ENCODE data around the gene TBX3. TPM values are rescaled to one million over a fixed set of nuclear protein-coding genes. Genes with fewer than 3 reads are reported as not detected.
"Not testable (repeated sequence)": the region's sequence is repeated elsewhere in the genome, so short reads cannot be mapped to it uniquely, and the experiment has no call there.

TBX3 gene
- 10 to 100 TPM in 2 of 3 donors, 1 to 10 TPM in 1; 1.9 to 18.1 (median 10.3) TPM for polyA plus RNA-seq

GRCh38 chr12:114684098-114684869 is at the start of gene TBX3:
Gene TBX3, minus strand, starts transcription at chr12:114684175. Its CDS starts 975 bp downstream, at chr12:114683200.
- 0 to 1% (median 1%) methylated on average over 50 to 75 of the region's 76 CpGs for WGBS, 3 donors

GRCh38 chr12:114732426-114733030 is 48.6 kb upstream of the TBX3 start:
- WGBS, 3 donors, result 46 to 55% (median 54%) methylated on average over 4 of the region's 4 CpGs
- no peak overlapping the region for H3K27ac ChIP-seq (ENCODE audit: low read depth, low read length)

More at GRCh38 chr12:114684098-114684869, at the start of gene TBX3:
- H3K27ac ChIP-seq (ENCODE audit: low read depth, low read length), result no peak within 1 kb of the TSS

DNA sequence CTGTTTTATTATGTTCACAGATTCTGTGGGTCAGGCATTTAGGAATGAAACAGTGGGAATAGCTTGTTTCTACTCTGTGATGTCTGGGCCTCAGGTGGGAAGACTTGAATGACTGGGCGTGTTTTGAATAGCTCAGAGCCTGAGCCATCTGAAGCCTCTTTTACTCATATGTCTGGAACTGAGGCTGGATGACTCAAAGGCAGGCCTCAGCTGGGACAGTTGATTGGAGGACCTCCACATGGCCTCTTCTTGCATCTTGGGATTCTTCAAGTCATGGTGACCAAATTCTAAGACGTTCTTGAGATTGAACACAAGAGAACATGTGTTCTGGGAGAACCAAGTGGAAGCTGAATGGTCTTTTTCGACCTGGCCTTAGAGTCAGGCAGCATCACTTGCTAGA is 45.8 kb upstream of the TBX3 start:
- 61 to 81% (median 76%) methylated on average over 3 of the region's 3 CpGs for WGBS, 3 donors
- no peak overlapping the region for H3K27ac ChIP-seq (ENCODE audit: low read depth, low read length)

- no peak overlapping the region for H3K27ac ChIP-seq (ENCODE audit: low read depth, low read length)
- 39 to 84% (median 83%) methylated on average over 7 of the region's 7 CpGs for WGBS, 3 donors
Observed at GRCh38 chr12:114726092-114726710, 42.2 kb upstream of the TBX3 start.

DNA sequence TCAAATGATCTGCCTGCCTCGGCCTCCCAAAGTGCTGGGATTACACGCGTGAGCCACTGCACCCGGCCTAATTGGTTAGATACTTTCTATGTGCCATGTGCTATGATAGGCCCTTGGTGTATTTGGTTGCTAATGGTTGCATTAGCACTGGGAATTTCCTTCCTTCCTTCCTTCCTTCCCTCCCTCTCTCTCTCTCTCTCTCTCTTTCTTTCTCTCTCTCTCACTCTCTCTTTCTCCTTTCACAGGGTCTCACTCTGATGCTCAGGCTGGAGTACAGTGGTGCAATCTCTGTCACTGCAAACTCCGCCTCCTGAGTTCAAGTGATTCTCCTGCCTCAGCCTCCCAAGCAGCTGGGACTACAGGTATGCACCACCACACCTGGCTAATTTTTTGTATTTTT is 38.2 kb upstream of the TBX3 start:
- 89 to 100% (median 96%) methylated on average over 5 of the region's 5 CpGs for WGBS, 3 donors
- H3K27ac ChIP-seq (ENCODE audit: low read depth, low read length), result not testable (repeated sequence)

GRCh38 chr12:114721266-114721665 is 37.3 kb upstream of the TBX3 start:
- WGBS, 3 donors, result 60 to 77% (median 71%) methylated on average over 7 of the region's 7 CpGs
- no peak overlapping the region for H3K27ac ChIP-seq (ENCODE audit: low read depth, low read length)

DNA sequence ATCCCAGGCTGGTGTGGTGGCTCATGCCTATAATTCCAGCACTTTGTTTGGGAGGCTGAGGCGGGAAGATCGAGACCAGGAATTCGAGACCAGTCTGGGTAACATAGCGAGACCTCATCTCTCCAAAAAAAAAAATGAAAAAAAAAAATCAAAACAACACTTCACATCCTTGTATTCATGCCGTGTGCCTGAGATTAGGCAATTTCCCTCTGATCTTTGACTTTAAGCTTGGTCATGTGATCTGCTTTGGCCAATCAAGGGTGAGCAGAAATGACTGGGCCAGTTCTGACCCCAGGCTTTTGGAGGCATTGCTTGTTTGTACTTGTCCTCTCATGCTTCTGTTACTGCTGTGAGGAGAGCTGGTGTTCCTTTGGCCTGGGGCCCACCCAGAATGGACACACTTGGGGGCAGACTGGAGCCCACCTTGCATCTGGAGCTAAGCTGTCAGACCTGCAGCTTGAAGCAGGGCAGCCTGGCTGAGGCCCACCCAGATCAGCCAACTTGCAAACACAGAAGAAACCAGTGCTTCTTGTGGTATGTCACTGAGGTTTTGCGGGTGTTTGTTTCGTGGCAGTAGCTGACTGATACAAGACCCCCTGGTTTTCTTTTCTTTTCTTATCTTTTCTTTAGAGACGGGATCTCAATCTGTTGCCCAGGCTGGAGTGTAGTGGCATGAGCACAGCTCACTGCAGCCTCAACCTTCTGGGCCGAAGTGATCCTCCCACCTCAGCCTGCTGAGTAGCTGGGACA is 29.7 kb upstream of the TBX3 start:
- 88 to 91% (median 90%) methylated on average over 9 of the region's 9 CpGs for WGBS, 3 donors
- H3K27ac ChIP-seq (ENCODE audit: low read depth, low read length), result no peak overlapping the region

- WGBS, 3 donors, result 13 to 46% (median 39%) methylated on average over 4 of the region's 4 CpGs
- H3K27ac ChIP-seq (ENCODE audit: low read depth, low read length), result no peak overlapping the region
Observed at GRCh38 chr12:114711689-114712152, 27.7 kb upstream of the TBX3 start.

DNA sequence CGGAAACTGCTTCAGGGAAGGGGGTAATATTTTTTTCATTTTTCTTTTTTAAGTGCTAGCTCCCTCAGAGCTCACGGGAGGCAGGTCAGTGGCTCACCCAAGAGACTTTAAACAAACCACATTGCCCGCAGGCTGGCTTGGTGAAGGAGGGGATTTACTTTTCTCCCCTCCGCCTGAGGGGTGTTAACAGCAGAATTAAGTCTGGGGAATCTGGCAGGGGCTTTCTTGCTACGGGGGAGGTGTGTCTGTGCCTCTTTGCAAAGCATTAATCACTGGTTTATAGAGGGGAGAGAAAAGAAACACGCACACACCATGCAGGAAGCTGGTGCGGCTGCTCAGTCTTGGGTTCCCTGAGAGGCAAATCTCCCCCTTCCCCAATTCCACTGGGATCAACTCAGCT is 26.2 kb upstream of the TBX3 start:
- 22 to 28% (median 26%) methylated on average over 7 of the region's 7 CpGs for WGBS, 3 donors
- H3K27ac ChIP-seq (ENCODE audit: low read depth, low read length), result no peak overlapping the region

DNA sequence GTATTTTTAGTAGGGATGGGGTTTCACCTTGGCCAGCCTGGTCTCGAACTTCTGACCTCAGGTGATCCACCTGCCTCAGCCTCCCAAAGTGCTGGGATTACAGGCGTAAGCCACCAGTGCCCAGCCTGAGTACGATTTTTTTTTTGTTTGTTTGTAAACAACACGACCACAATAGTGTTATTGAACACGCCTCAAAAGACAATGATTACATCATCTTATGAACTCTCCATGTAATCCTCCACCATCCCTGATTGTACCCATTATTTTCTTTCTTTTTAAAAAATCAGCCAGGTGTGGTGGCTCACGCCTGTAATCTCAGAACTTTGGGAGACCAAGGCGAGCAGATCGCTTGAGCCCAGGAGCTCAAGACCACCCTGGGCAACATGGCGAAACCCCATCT is 25.1 kb upstream of the TBX3 start:
- WGBS, 3 donors, result 80 to 92% (median 84%) methylated on average over 9 of the region's 9 CpGs
- H3K27ac ChIP-seq (ENCODE audit: low read depth, low read length), result no peak overlapping the region

DNA sequence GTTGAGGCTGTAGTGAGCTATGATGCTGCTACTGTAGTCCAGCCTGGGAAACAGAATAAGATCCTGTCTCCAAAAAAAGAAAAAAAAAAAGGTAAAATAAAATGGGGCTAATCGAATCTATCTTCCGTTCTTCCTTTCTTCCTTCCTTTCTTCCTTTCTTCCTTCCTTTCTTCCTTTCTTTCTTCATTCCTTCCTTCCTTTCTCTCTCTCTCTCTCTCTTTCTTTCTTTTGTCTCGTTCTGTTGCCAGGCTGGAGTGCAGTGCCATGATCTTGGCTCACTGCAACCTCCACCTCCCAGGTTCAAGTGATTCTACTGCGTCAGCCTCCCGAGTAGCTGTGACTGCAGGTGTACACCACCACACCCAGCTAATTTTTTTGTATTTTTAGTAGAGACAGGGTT is 24.6 kb upstream of the TBX3 start:
- 85 to 89% (median 87%) methylated on average over 5 of the region's 5 CpGs for WGBS, 3 donors
- not testable (repeated sequence) for H3K27ac ChIP-seq (ENCODE audit: low read depth, low read length)

DNA sequence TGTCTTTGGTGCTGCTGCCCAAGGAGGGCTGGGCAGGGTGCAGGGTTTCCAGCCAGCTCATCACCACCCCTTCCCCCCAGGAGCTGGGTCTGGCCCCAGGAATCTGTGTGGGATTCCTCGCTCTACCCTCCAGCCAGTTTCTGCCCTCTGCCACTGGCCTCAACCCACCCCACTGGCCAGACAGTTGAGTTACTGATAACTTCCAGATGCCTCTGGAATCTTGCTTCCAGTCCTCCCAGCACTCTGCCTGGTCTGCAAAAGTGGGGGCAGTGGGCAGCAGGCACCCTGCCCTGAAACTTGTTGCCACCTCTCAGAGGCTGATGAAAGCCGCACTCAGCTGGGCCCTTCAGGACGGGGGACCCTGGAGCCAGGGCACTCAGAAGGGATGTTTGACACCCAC is 20.1 kb upstream of the TBX3 start:
- no peak overlapping the region for H3K27ac ChIP-seq (ENCODE audit: low read depth, low read length)

DNA sequence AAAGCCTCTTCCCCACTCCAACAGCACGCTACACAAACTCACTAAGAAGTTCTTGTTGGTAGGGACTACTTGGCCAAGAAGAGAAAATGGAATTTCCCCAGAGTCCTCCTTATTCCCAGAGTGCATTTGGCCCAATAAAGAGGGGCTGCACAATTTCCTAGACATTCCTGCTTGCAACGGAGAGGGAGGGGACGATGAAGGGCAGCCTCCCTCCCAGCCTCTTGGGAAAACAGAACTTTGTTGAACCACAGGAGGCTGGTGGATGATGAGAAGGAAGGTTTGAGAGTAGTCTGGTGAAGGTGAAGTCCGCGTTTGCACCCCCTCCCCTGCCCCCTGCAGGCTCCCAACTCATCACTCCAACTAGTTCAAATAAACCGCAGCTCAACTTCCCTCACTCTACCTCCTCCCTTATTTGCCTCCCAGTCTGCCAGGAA is 19.1 kb upstream of the TBX3 start:
- 1 to 11% (median 9%) methylated on average over 6 of the region's 6 CpGs for WGBS, 3 donors
- H3K27ac ChIP-seq (ENCODE audit: low read depth, low read length), result no peak overlapping the region

More for the DNA sequence above, 20.1 kb upstream of the TBX3 start:
- WGBS, 3 donors, result 68 to 89% (median 79%) methylated on average over 3 of the region's 3 CpGs

DNA sequence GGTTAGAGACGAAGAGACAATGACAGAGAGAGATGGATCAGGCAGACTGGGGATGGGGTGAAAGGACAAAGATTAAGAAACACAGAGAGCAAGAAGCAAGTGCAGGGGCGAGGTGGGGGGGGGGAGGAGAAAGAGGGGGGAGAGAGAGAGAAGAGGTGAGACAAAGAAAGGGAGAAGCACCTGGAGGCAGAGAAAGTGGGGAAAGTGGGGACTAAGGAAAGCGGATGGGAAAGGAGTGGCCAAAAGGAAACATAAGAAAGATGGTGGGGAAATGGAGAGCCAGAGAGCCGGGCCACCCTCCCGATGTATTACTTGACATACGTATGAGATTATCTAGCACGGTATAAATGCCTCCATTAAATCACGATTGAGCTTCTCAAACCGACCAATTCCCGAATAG is 18.5 kb upstream of the TBX3 start:
- no peak overlapping the region for H3K27ac ChIP-seq (ENCODE audit: low read depth, low read length)
- WGBS, 3 donors, result 8 to 18% (median 14%) methylated on average over 10 of the region's 10 CpGs

DNA sequence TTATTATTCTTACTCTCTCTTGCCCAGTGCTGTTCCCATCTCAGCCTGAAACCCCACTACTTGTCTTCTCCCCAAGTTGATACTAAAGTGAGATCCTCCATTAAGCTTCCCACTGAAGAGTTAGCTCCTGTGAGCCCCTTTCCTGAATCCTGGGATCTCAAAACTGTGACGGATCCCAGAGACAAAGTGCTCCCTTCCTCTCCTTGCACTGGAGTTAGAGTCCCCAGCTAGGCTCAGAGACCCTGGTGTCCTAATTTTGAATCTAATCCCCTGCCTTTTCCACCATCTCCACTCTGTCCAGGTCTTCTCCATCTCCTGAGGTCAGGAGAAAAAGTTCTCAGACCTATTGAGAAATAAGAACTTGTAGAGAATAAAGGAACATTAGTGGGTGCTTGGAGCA is 17.6 kb upstream of the TBX3 start:
- no peak overlapping the region for H3K27ac ChIP-seq (ENCODE audit: low read depth, low read length)
- 17 to 43% (median 42%) methylated on average over 1 of the region's 1 CpG for WGBS, 3 donors

DNA sequence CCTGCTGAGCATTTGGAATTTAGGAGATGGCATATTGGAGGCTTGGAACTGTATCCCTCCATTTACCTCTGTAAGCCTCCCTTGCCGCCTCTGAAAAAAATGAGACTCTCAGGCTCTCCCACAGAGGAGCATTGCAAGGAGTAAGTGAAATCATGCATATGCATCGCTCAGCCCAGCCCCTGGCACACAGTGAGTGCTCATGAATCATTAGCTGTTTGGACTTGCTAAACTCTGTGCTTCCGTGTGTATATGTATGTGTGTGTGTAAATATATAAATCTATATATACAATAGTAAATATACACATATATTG is 17.1 kb upstream of the TBX3 start:
- WGBS, 3 donors, result 28 to 41% (median 35%) methylated on average over 3 of the region's 3 CpGs
- no peak overlapping the region for H3K27ac ChIP-seq (ENCODE audit: low read depth, low read length)

- H3K27ac ChIP-seq (ENCODE audit: low read depth, low read length), result no peak overlapping the region
- 9 to 20% (median 14%) methylated on average over 29 to 33 of the region's 33 CpGs for WGBS, 3 donors
Observed at GRCh38 chr12:114700392-114701103, 16.6 kb upstream of the TBX3 start.

GRCh38 chr12:114698566-114699163 is 14.7 kb upstream of the TBX3 start:
- WGBS, 3 donors, result 9 to 31% (median 22%) methylated on average over 6 of the region's 6 CpGs
- no peak overlapping the region for H3K27ac ChIP-seq (ENCODE audit: low read depth, low read length)

All from adipose tissue (tissue), 3 donors.